ENCODE data around the gene ST6GAL2.

Gene ST6GAL2, protein sequence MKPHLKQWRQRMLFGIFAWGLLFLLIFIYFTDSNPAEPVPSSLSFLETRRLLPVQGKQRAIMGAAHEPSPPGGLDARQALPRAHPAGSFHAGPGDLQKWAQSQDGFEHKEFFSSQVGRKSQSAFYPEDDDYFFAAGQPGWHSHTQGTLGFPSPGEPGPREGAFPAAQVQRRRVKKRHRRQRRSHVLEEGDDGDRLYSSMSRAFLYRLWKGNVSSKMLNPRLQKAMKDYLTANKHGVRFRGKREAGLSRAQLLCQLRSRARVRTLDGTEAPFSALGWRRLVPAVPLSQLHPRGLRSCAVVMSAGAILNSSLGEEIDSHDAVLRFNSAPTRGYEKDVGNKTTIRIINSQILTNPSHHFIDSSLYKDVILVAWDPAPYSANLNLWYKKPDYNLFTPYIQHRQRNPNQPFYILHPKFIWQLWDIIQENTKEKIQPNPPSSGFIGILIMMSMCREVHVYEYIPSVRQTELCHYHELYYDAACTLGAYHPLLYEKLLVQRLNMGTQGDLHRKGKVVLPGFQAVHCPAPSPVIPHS

DNA sequence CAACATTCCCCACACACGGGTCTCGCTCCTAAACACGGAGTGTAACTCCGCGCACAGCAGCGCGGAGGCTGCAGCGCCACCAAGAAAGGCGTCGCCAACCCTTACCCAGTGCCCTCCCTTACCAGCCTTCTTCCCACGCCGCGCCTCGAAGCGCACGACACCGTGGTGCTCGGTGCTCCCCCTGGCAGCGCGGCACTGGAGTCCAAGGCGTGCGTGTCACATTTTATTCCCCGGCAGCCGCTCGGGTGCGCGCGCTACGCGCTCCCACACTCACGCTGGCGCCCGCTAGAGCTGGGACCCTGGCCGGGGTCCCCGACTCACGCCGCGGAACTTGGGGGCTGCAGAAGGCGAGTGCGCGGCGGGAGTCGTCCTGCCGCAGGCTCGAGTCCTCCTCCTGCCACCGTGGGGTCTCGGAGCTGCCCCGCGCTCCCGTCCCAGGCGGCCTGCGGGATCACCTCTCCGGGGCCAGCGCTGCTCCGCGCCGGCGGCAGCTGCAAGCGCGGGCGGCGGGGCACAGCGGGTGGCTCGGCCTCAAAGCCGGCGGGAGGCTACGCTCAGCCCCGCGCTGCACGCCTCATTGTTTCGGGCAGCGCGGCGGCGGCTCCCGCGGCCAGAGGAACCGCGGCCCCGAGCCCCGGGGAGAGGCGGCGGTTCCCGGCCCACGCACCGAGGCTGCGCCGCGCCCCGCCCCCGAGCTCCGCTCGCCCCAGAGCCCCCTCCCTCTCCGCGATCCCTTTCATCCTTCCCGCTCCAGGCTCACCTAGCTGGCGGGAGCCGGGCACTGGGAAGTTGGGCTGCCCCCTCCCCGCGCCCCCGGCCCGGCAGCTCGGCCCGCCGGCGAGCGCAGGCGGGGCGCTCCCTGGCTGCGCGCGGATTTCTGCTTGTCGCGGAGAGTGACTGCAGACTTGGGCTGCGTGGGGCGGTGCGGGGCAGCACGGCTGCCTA lies at the start of gene ST6GAL2:
Gene ST6GAL2 (minus strand): TSS at position 197 of the 945 bp plus-strand sequence. CDS start 42,190 bp downstream, outside the sequence.
- peak; percentile 58 for DNase-seq

DNA sequence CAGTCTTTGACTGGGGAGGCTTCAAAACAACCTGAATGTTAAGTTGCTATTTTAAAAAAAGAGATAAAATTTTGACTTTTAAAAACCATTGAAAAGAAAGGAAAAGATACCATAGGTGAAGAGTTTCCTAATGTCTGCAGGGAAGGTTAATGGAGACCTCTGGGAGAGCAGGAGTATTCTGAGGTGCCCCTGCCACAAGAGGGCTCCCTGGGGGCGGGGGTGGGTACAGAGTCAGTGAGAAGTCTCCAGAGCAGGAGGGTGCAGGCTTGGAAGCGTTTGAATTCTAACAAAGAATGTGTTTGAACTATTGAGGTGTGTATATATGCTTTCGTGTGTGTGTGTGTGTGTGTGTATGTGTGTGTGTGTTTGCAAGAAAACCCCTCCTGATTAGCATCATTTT lies 46.7 kb upstream of the ST6GAL2 start:
- no peak for DNase-seq

DNA sequence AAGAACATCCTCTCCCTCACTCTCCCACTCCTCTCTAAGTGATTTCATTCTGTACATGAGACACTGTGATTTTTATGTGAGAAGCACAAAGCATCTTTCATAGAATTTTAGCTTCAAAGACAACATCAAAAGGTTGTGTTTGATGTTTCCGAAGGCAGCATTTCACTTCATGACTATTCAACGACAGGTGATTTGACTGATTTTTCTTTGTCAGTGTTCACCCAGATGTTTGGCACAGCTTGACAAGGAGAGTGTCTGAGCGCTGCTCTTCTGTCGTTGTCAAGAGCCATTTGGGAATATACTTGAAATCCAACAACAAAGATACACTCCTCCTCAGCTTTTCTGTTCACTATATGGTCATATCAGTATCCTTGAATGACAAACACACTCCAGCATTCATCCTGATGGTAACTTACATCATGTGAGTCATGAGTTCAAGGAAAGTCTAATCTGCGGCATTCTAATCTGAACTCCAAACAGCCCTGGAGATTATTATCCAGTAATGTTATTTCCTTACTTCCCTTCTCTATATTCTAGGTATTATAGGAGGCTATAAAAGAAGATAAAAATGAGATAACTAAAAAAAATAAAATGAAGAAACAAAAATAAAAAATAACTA lies 45.9 kb upstream of the ST6GAL2 start:
- DNase-seq, result no peak

DNA sequence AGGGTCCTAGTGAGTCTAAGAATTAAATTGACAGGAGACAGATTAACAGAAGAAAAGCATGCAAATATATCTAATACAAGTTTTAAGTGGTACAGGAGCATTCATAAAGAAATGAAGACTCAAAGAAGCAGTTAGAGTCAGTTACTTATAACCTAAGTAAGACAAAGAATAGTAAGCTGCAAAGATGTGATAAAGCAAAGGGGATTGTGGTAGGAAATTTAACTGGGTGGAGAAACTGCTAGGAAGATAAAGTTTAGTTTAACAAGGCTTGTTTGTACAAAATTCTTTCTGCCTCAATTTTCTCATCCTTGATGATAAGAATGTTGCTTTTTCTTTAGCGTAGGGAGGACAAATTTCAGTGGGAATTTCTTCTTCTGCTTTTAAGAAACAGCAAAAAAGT lies 35.5 kb upstream of the ST6GAL2 start:
- no peak for DNase-seq

DNA sequence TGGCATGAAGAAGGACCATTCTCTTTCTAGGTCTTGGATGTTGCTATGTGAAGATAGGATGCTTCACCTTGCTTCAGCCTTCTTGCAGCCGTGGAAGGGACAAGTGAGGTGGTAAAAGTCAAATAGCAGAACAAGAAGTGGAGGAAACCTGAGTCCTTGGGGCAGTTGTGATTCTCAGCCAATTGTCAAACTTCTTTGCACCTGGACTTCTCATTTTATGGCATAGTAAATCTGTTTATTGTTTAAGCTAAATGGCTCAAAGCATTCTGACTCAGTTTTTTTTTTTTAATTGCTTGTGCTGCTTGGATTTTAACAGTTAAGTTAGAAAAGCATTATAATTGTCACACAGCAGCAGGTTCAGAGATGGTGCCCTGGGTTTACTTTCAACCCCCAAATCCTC lies 33.0 kb upstream of the ST6GAL2 start:
- DNase-seq, result no peak

DNA sequence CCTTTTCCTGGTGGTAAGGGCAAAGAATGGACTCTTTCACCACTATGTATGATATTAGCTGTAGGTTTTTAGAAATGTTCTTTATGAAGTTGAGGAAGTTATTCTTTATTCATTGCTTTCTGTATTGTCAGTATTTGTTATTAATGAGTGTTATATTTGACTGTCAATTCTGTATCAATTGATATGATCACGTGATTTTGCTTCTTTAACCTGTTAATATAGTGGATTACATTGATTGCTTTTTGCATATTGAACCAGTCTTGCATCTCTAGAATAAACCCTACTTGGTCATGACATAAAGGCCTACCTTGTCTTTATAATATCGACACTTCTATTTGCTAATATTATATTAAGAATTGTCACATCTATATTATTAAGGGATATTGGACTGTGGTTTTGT lies 18.3 kb upstream of the ST6GAL2 start:
- no peak for DNase-seq

DNA sequence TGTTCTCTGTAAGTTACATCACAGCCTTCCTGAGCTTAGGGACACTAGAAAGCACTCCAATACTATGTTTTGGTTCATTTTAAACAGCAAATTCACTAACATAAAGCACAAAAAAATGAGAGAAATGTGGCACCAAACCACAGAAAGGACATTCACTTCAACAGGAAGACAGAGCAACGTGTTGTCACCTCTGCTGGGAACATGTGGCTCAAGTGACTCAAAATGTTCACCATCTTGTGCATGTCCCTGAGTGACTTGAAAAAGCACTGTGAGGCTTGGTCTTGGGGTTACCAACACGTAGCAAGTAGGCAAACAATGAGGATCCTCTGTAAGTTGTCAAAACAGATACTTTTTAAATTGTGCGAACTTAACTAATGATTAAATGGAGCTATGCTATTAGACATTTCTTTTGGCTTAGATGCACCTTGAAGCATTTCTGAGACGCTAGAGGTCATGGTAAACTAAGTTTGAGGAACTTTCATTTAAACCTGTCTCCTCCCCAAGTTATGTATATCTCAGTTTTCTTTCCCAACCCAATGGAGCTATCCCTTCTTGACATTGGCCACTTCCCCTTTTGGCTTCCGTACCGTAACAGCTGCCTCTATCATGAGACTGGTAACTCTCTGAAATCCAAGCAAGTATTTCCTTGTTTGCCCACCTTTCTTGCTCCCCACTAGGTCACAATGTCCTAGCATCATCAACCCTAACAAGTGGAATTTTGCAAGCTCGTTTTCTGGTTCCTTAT lies 14.0 kb upstream of the ST6GAL2 start:
- no peak for DNase-seq

DNA sequence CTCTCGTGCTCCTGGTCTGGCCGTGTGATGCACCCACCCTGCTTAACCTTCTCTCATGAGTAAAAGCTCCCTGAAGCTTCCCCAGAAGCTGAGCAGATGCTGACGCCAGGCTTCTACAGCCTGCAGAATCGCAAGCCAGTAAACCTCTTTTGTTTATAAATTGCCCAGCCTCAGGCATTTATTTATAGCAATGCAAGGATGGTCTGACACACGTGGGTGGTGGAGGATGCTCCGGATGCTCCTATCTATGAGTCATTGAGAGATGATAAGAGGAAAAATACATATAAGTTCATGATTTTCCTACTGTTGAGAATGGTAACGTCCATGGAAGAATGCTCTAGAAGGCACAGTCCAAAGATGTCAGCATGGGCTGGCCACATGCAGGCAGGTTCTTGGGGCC lies 8.6 kb upstream of the ST6GAL2 start:
- no peak for DNase-seq

DNA sequence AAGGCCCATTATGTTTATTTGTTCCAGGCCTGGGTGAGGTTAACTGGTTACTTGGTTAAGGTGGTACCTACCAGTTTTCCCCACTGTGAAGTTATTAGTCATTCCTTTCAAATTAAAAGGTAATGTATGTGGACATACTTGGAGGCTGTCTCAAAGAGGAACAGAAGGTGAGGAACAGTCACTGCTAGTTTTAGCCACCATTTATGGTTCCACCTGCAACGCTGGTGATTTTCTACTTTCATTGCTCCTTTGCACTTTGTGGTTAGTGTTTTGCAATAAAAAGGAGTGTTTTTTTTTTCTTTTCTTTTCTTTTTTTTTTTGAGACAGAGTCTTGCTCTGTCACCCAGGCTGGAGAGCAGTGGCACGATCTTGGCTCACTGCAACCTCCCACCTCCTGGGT lies 6.1 kb upstream of the ST6GAL2 start:
- DNase-seq, result no peak

DNA sequence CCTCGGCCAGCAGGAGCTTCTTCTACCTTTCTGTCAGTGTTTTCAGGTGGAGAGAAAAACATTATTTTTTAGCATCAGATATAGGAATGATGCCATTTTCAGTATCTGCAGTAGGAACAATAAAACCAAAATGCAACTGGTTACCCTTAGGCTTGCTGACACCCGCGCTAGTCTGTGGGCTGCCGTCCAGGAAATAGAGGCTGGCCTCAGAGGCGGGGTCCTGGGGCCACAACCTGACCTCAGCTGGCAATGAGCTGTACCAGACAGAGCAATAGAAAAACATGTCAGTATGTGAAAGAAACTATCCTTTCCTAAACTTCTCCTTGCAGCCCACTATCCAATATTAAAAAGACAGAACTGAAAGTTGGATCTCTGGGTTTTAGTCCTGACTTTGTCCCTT lies 4.6 kb upstream of the ST6GAL2 start:
- no peak for DNase-seq

DNA sequence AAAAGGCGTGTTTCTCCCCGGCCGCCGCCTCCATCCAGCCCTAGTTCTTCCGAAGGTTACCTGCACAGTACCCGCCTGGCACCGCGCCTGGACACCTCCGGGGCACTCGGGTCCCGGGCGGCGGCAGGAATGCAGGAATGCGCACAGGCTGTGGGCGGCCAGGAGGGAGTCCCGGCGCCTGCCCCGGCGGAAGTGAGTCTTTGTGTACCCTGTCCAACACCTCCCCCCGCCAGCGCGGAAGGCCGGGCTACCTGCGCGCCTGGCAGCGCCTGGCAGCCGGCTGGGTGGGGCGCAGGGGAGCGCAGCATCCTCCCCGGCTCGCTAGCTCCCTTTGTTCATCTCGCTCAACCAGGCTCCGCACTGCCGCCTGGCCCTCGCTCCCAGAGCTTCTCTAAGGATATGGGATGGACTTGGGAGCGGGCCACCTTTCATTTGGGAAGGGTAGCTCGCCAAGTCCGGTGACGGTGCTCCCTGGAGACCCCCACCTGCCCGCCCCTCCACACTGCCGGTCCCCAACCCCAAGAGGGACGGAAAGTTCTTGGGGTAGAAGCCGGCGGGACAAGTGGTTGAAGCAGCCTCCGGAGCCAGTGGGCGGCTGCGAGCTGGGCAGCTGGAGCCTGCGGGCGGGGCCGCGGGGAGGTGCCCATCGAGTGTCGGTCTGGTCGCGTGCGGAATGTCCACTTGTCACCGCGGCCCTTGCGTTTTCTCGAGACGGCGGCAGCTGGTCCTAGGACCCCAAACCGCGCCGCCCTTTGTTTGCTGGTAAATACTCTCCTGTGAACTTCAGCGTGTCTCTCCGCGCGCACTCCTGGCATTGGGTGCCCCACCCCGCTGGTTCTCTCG lies 1.2 kb upstream of the ST6GAL2 start:
- DNase-seq, result peak; percentile 83

DNA sequence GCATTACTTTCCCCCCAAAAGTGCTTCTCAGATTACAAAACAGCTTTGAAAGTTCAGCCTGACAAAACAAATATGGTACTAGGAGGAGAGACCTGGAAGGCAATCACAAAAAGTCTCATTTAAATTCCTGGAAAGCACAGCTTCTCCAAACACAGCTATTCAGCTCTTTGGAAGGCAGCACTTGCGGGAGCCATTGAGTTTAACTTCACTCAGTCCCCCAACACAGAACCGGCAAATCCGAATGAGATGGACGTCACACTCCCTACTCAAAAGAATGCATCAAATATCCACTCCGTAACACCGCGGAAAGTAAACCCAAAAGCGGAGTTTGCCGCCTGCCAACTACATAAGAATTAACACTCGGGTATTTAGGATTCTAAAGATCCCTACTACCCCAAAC lies 638 bp downstream of the ST6GAL2 start:
- DNase-seq, result no peak

DNA sequence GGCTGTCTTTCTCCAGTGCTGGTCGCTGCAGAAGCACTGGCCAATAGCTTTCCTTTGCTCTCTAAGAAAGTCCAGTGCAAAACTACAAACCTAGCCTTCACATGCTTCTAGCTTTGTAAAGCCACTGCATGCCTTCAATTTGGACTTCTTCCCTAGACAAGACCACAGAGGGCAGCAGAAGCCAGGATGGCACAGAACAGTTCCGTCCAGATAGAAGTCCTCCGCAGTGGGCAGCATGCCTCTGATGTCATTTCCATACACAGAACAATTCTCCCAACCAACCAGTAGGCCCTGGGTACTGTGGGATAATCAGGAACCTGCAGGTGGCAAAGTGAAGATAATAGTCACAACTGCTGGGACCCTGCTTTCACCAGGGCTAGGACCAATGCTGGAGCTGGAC lies 3.3 kb downstream of the ST6GAL2 start:
- no peak for DNase-seq

DNA sequence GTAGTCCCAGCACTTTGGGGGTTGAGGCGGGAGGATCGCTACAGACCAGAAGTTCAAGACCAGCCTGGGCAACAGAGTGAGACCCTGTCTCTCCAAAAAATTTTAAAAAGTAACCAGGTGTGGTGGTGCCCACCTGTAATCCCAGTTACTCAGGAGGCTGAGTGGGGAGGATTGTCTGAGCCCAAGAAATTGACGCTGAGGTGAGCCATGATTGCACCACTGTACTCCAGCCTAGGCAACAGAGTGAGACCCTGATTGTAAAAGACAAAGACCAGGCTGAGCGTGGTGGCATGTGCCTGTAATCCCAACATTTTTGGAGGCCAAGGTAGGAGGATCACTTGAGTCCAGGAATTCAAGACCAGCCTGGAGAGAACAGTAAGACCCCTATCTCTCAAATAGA lies 7.8 kb downstream of the ST6GAL2 start:
- no peak for DNase-seq

DNA sequence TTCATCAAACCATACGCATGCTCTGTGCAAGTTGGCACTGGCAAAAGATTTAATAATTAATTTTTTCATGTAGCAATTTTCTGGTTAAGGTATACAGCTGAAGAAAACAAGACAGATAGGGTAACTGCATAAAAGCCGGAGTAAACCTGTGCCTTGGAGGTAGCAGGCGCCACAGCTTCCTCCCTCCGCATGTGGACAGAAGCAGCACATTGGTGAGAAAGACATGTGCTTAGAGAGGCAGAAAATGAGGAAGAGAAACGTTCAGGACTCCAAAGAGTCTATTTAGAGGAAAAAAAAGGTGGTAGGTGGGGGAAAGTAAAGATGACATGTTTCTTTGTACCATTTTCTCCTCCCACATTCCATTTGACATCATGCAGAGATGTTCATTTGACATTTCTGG lies 9.3 kb downstream of the ST6GAL2 start:
- no peak for DNase-seq

DNA sequence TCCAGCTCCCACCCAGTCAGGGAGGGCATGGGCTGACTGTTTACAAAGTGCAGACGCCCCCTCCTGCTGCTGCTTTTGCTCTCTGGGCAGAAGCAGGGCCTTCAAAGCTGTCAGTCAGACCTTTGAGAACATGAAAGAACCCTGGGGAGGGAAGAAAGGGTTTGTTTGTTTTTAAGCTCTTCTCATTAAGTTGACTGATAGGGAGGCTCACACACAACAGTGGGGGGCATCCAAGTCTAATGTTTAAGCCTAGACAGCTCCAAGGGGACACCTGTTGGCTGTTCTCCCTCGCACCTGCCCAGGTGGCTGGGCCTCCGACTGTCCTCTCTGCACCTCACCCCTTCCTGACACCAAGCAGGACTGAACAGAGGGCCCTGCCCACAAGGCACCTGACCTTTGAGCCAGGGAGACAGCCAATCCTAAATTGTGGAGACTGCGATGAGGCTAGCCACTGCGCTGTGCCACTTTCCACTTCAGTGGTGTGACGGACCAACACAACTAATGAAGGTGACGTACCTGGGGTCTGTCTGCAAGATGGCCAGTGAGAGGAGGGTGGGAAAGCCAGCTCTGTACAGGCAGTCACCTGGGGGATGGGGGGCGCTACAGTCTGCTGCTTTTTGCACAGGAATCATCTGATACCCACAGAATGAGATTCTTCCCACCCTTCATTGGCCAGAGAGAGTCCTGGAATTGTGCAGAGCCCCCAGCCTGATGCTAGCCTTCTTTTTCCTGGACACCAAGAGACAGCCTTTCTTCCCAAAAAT lies 16.3 kb downstream of the ST6GAL2 start:
- DNase-seq, result no peak

DNA sequence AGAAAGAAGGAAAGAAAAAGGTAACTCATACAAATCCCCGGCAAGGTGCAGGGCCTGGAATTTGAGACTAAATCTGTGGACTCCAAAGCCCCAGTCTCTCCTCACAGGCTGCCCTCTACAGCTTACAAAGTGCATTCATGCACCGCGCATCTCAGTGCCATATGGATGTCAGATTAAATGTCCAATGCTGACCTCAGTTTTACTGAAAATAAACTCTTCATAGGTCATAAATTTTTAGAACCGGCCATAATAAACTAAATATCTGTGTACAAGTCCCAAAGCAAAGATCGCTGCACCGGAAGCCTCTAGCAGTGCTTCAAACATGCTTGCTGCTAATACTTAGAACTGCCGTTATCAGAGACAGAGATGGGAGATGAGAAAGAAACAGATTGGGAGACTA lies 17.7 kb downstream of the ST6GAL2 start:
- DNase-seq, result no peak

DNA sequence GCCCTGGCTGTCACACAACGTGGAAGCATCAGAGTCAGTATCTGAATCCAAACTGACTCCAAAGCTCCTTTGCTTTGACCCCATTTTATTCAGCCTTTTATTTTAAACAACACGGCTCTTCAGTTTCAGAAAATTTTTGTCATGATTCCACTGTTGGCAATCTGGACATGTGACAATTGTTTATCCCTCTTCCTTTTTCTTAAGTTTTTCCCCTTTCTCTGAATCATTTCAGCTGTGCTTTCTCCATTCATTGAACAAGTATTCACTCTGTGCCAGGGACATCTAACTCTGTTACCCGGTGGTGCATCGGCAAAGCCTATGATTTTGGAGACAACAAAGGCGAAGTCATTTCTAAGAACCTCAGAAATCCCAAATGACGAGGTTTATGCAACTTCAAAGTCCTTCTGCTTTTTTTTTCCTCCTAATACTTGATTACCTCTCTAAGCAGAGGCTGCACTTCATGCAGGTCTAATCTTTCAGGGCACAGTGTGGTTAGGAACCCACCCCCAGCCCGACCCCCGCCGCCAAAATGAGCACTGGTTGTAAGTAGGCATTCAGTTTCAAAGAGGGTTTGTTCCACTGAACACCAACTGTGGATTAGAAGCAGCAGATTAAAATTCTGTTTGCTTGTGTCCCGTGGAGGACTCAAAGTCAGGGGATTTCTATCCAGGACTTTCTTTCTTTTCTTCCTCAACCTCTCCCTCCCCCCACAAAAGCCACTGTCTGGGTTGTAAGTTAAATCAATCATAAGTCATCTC lies 18.6 kb downstream of the ST6GAL2 start:
- no peak for DNase-seq

DNA sequence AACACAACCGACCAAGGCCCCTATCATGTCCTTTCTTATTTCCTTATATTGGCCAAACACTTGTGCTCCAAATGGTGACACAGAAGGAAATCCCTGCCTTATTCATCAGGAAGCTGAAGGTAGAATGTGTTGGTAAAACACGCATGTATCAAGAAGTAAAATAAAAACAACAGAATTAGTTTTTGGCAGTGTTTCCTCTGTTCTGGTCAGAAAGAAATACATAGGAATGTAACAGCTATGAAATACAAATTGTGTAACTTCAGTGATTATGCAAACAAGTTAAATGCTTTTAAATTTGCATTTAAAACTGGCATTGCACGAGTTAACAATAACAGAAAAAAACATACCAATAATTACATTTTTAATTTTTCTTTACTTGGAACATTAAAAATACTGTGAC lies 19.3 kb downstream of the ST6GAL2 start:
- no peak for DNase-seq

DNA sequence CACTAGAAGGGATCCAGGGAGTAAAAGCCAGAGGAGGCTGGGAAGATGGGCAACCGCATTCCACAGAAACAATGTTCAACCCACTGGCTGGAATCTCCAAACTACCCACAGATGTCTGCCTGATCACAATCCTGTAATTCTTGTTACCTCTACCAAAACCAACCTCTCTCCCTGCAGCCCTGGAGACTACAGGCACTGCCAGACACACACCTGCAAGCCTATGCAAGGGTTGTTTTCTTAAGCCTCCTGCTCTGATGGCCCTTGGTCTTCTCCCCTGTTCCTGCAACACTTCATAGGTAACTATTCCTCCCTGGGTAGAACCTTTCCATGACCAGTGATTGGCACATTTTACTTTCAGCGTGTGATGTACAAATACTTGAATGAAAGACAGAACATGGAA lies 21.9 kb downstream of the ST6GAL2 start:
- DNase-seq, result no peak
